GM12878 (cell line): ENCODE data around the gene SCN4A. TPM values are rescaled to one million over a fixed set of nuclear protein-coding genes. Genes with fewer than 3 reads are reported as not detected.

Source experiments
- ATAC-seq: fragments of 200-7000 bp; cut with Tn5 transposase; 3 replicates; pipeline ENCODE4 v1.9.1; 2020; ENCODE audit warnings: mild to moderate bottlenecking, moderate library complexity
- BruUV-seq: library from RNA; stranded (reverse); fragments of 400-500 nt; replicated peaks from 2 replicates; lab custom pipeline; 2021; lab: Mats Ljungman, UMichigan
- CTCF ChIA-PET: fragments of 300-600 bp; sonication (Branson Sonifier 250); formaldehyde crosslinking; extraction: SDS; loops from one replicate; lab custom pipeline; 2021; ENCODE audit warnings: inconsistent platforms; lab: Yijun Ruan, JAX
- POLR2A ChIA-PET: fragments of 350-600 bp; formaldehyde crosslinking; extraction: SDS; loops from one replicate; lab custom pipeline; 2021; ENCODE audit warnings: inconsistent platforms; lab: Charles Lee
- RAD21 ChIA-PET: fragments of 300-600 bp; sonication (Branson Sonifier 250); formaldehyde crosslinking; loops from one replicate; lab custom pipeline; 2023; ENCODE audit warnings: antibody characterized with exemption; ENCODE audit not compliant: unreplicated experiment; lab: Charles Lee
- SMC1A ChIA-PET: fragments of 300-600 bp; sonication (Branson Sonifier 250); formaldehyde crosslinking; loops from one replicate; lab custom pipeline; 2023; ENCODE audit not compliant: unreplicated experiment, uncharacterized antibody; lab: Charles Lee
- DNase-seq: peaks from one replicate; pipeline ENCODE4 v3.0.0-alpha.2; 2011; ENCODE audit warnings: low read depth, low spot score
- FAIRE-seq: peaks from 3 replicates; lab custom pipeline; 2011; peaks lifted over from hg19 to GRCh38; lab: Jason Lieb, UNC
- H2AFZ ChIP-seq: 2 replicates; pipeline ENCODE4 v1.6.0; 2011; ENCODE audit warnings: low read depth, low read length, control low read depth; ENCODE audit not compliant: control insufficient read depth
- H3K27ac ChIP-seq: 2 replicates; pipeline ENCODE4 v1.5.1; 2011; ENCODE audit warnings: control low read depth; ENCODE audit not compliant: control insufficient read depth, insufficient read depth
- H3K27me3 ChIP-seq, 2 experiments: replicated peaks in 1 of 2; 2 replicates each; pipeline versions ENCODE4 v1.6.0 to v1.6.1; 2011; ENCODE audit warnings: low read length in 1 of 2; ENCODE audit not compliant: control insufficient read depth in 2 of 2, insufficient read depth in 2 of 2
- H3K36me3 ChIP-seq, 2 experiments: 2 replicates each; pipeline ENCODE4 v1.5.1; 2011; ENCODE audit warnings: low read length in 1 of 2; ENCODE audit not compliant: control insufficient read depth in 2 of 2, insufficient read depth in 2 of 2
- H3K4me1 ChIP-seq: 2 replicates; pipeline ENCODE4 v1.6.1; 2011; ENCODE audit warnings: mild to moderate bottlenecking, low read length, moderate library complexity, mixed read lengths; ENCODE audit not compliant: control insufficient read depth, insufficient read depth
- H3K4me2 ChIP-seq: 2 replicates; pipeline ENCODE4 v1.6.0; 2011; ENCODE audit warnings: control low read depth; ENCODE audit not compliant: control insufficient read depth, insufficient read depth
- H3K4me3 ChIP-seq: fragments of 200-600 bp; sonication (generic); 2 replicates; pipeline ENCODE4 v1.5.1; 2016
- H3K79me2 ChIP-seq: 2 replicates; pipeline ENCODE4 v1.6.0; 2011; ENCODE audit warnings: low read length; ENCODE audit not compliant: control insufficient read depth, insufficient read depth
- H3K9ac ChIP-seq: 2 replicates; pipeline ENCODE4 v1.8.0; 2011; ENCODE audit warnings: low read length, control low read depth, mixed read lengths; ENCODE audit not compliant: control insufficient read depth, insufficient read depth
- H3K9me3 ChIP-seq: replicated peaks from 3 replicates; pipeline ENCODE4 v1.5.1; 2011; ENCODE audit warnings: mild to moderate bottlenecking, low read length; ENCODE audit not compliant: control insufficient read depth, insufficient read depth
- H4K20me1 ChIP-seq: 2 replicates; pipeline ENCODE4 v1.6.0; 2011; ENCODE audit not compliant: control insufficient read depth, insufficient read depth
- FOXK2 ChIP-seq: fragments of 450-650 bp; IDR thresholded peaks from 2 replicates; pipeline ENCODE4 v1.6.1; 2017; ENCODE audit warnings: mild to moderate bottlenecking, moderate library complexity
- GABPA ChIP-seq: IDR thresholded peaks from 2 replicates; pipeline ENCODE4 v1.6.1; 2014; ENCODE audit warnings: antibody characterized with exemption, low read depth, mild to moderate bottlenecking, inconsistent platforms
- IKZF1 ChIP-seq: fragments of 450-650 bp; conservative IDR thresholded peaks from 2 replicates; pipeline ENCODE4 v1.6.1; 2017; ENCODE audit warnings: antibody characterized with exemption, mild to moderate bottlenecking
- IRF5 ChIP-seq: fragments of 450-650 bp; IDR thresholded peaks from 2 replicates; pipeline ENCODE4 v1.6.1; 2017; ENCODE audit warnings: borderline replicate concordance
- MTA2 ChIP-seq: fragments of 450-650 bp; IDR thresholded peaks from 2 replicates; pipeline ENCODE4 v1.6.1; 2016; ENCODE audit warnings: low read depth, mild to moderate bottlenecking, moderate library complexity
- RAD51 ChIP-seq: fragments of 450-650 bp; IDR thresholded peaks from 2 replicates; pipeline ENCODE4 v1.6.1; 2016; ENCODE audit warnings: moderate library complexity, mild to moderate bottlenecking, inconsistent platforms
- ZBTB4 ChIP-seq: fragments of 450-650 bp; formaldehyde crosslinking; IDR thresholded peaks from 2 replicates; pipeline ENCODE4 v1.4.0; 2022; ENCODE audit warnings: mild to moderate bottlenecking, moderate library complexity
- ZNF384 ChIP-seq: IDR thresholded peaks from 2 replicates; pipeline ENCODE4 v1.6.1; 2012; ENCODE audit warnings: low read depth, mild to moderate bottlenecking, low read length, improper control_type of control experiment, borderline replicate concordance
- WGBS: methylation state at CpG from one replicate; pipeline ENCODE4 v1.1.6; 2016; ENCODE audit warnings: low lambda C conversion rate; ENCODE audit not compliant: insufficient replicate concordance, insufficient coverage; ENCODE audit errors: missing lambda C conversion rate; 5-methylcytosine and 5-hydroxymethylcytosine counted together
- in situ Hi-C: fragments of 300-500 bp; cut with MboI; formaldehyde crosslinking; loops from 9 replicates; pipeline ENCODE4 v1.14.3; 2018; ENCODE audit warnings: mixed read lengths
- intact Hi-C: fragments of 100-400 bp; cut with micrococcal nuclease; formaldehyde crosslinking; loops from one replicate; pipeline ENCODE4 v1.14.2; 2022; ENCODE audit not compliant: unreplicated experiment
- polyA plus RNA-seq, 11 experiments: library from polyadenylated mRNA; depleted of rRNA in 4 of 11; unstranded in 6 of 11; stranded (reverse) in 5 of 11; fragments of >200 nt; fragmentation: Nextera tagmentation in 4 of 11; fragmentation: Illumina TruSeq in 1 of 11; extraction: Ambion mirVana in 4 of 11; extraction: Trizol in 1 of 11; gene quantifications; 1 replicate in 1 of 11; 2 replicates in 10 of 11; pipeline versions ENCODE4 v1.2.1 to v1.2.3, GENCODE V29; 2011 to 2016; ENCODE audit warnings: inconsistent platforms in 2 of 11, missing spikeins in 2 of 11, low read depth in 1 of 11
- total RNA-seq, 4 experiments: library from RNA; depleted of rRNA in 3 of 4; stranded (reverse); fragments of >200 nt in 3 of 4; fragmentation: Illumina TruSeq in 1 of 4; extraction: Trizol in 1 of 4; gene quantifications; 2 replicates each; pipeline versions ENCODE4 v1.2.1 to v1.2.3, GENCODE V29; 2013 to 2021

SCN4A gene
- total and polyA plus RNA-seq, 10 of the 15 experiments (the other 5 are each of a cell fraction or from before 2014, with no cell fraction given): under 0.01 to 0.15 (median 0.07) TPM; not detected in 4

GRCh38 chr17:64008346-64008745, 35.6 kb upstream of the SCN4A start:
- intact Hi-C loops (no loop called here), in situ Hi-C loops (no loop called here)
- H3K9ac ChIP-seq: no peak overlapping the region
- 98% methylated on average over 5 of the region's 5 CpGs for WGBS
- no peak overlapping the region for H2AFZ ChIP-seq
- no peak for TF ChIP-seq ZNF384
- TF ChIP-seq IKZF1: no peak
- no peak for TF ChIP-seq RAD51
- no peak for TF ChIP-seq MTA2
- TF ChIP-seq IRF5: no peak
- TF ChIP-seq GABPA: no peak
- H3K4me2 ChIP-seq: no peak overlapping the region
- H3K79me2 ChIP-seq: peaks cover 13% of the 10 kb centered on the region
- ChIA-PET RAD21 (no interaction called here), POLR2A (no interaction called here), CTCF (no interaction called here), SMC1A (no interaction called here)
- H4K20me1 ChIP-seq: no peaks in the 10 kb centered on the region
- H3K4me1 ChIP-seq: no peaks in the 10 kb centered on the region
- H3K27me3 ChIP-seq: no peaks in the 10 kb centered on the region
- H3K27ac ChIP-seq: no peak overlapping the region
- no peak for ATAC-seq
- H3K4me3 ChIP-seq: no peak overlapping the region
- no peak for DNase-seq
- no peaks in the 10 kb centered on the region; the same call in 2 of the 3 replicates for H3K9me3 ChIP-seq
- peaks cover 8 to 15% of the 10 kb centered on the region in 2 experiments; a peak in 3 of 4 replicates for H3K36me3 ChIP-seq
- BruUV-seq: no TSS peak
- no peak for FAIRE-seq

DNA sequence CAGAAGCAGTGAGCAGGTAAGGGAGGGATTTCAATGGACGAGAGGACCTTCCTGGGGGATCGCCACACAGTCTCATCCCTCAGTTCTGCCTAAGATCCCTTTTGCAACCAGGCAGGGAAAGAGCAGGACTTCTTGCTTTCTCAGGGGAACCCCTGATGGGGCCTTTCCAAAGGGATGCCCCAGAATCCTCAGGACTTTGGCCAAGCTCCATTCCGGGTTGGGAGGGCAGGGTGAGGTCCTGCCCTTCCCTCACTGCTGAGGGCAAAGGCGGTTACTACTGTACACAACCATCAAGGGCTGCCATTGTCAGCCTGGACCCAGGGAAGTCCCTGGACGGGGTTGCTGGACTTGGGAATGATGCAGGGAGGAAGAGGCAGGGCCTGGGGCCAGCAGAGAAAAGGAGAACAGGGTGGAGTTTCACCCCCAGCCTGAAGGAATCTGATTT, 35.1 kb upstream of the SCN4A start:
- RAD21 ChIA-PET: no interaction called here
- Histone ChIP-seq H3K27ac (no peak overlapping the region), H3K36me3 (peaks cover 8 to 18% of the 10 kb centered on the region in 2 experiments; a peak in 3 of 4 replicates), H3K4me2 (no peak overlapping the region), H3K9me3 (no peaks in the 10 kb centered on the region; the same call in 2 of the 3 replicates), H3K27me3 (no peaks in the 10 kb centered on the region), H3K4me1 (no peaks in the 10 kb centered on the region)
- SMC1A ChIA-PET: no interaction called here
- DNase-seq: no peak
- WGBS: 66% methylated on average over 5 of the region's 5 CpGs
- in situ Hi-C loops: no loop called here
- FAIRE-seq: no peak
- intact Hi-C loops: no loop called here
- ATAC-seq: no peak
- no peak for TF ChIP-seq ZBTB4 (CRISPR knock-in tag)
- no peak for TF ChIP-seq FOXK2
- TF ChIP-seq, all 136 proteins: peak for 0
- Histone ChIP-seq H3K79me2 (peaks cover 8% of the 10 kb centered on the region), H2AFZ (no peak overlapping the region), H3K4me3 (no peak overlapping the region), H3K9ac (no peak overlapping the region), H4K20me1 (no peaks in the 10 kb centered on the region)
- BruUV-seq: no TSS peak
- CTCF ChIA-PET: interaction anchor here (1.8 kb wide), 1 partner anchor 17 kb away, joined by 6 read pairs; no protein-coding TSS in a partner anchor
- POLR2A ChIA-PET: no interaction called here
